GM12878 (cell line): ENCODE measurements around the gene SCAP. TPM values are rescaled to one million over a fixed set of nuclear protein-coding genes. Genes with fewer than 3 reads are reported as not detected.

Source experiments
- ATAC-seq: fragments of 200-7000 bp; cut with Tn5 transposase; 3 replicates; pipeline ENCODE4 v1.9.1; 2020; ENCODE audit warnings: mild to moderate bottlenecking, moderate library complexity
- BruUV-seq: library from RNA; stranded (reverse); fragments of 400-500 nt; replicated peaks from 2 replicates; lab custom pipeline; 2021; lab: Mats Ljungman, UMichigan
- CTCF ChIA-PET: fragments of 300-600 bp; sonication (Branson Sonifier 250); formaldehyde crosslinking; extraction: SDS; loops from one replicate; lab custom pipeline; 2021; ENCODE audit warnings: inconsistent platforms; lab: Yijun Ruan, JAX
- POLR2A ChIA-PET: fragments of 350-600 bp; formaldehyde crosslinking; extraction: SDS; loops from one replicate; lab custom pipeline; 2021; ENCODE audit warnings: inconsistent platforms; lab: Charles Lee
- RAD21 ChIA-PET: fragments of 300-600 bp; sonication (Branson Sonifier 250); formaldehyde crosslinking; loops from one replicate; lab custom pipeline; 2023; ENCODE audit warnings: antibody characterized with exemption; ENCODE audit not compliant: unreplicated experiment; lab: Charles Lee
- SMC1A ChIA-PET: fragments of 300-600 bp; sonication (Branson Sonifier 250); formaldehyde crosslinking; loops from one replicate; lab custom pipeline; 2023; ENCODE audit not compliant: unreplicated experiment, uncharacterized antibody; lab: Charles Lee
- DNase-seq: peaks from one replicate; pipeline ENCODE4 v3.0.0-alpha.2; 2011; ENCODE audit warnings: low read depth, low spot score
- FAIRE-seq: peaks from 3 replicates; lab custom pipeline; 2011; peaks lifted over from hg19 to GRCh38; lab: Jason Lieb, UNC
- H2AFZ ChIP-seq: 2 replicates; pipeline ENCODE4 v1.6.0; 2011; ENCODE audit warnings: low read depth, low read length, control low read depth; ENCODE audit not compliant: control insufficient read depth
- H3K27ac ChIP-seq: 2 replicates; pipeline ENCODE4 v1.5.1; 2011; ENCODE audit warnings: control low read depth; ENCODE audit not compliant: control insufficient read depth, insufficient read depth
- H3K27me3 ChIP-seq, 2 experiments: replicated peaks in 1 of 2; 2 replicates each; pipeline versions ENCODE4 v1.6.0 to v1.6.1; 2011; ENCODE audit warnings: low read length in 1 of 2; ENCODE audit not compliant: control insufficient read depth in 2 of 2, insufficient read depth in 2 of 2
- H3K36me3 ChIP-seq, 2 experiments: 2 replicates each; pipeline ENCODE4 v1.5.1; 2011; ENCODE audit warnings: low read length in 1 of 2; ENCODE audit not compliant: control insufficient read depth in 2 of 2, insufficient read depth in 2 of 2
- H3K4me1 ChIP-seq: 2 replicates; pipeline ENCODE4 v1.6.1; 2011; ENCODE audit warnings: mild to moderate bottlenecking, low read length, moderate library complexity, mixed read lengths; ENCODE audit not compliant: control insufficient read depth, insufficient read depth
- H3K4me2 ChIP-seq: 2 replicates; pipeline ENCODE4 v1.6.0; 2011; ENCODE audit warnings: control low read depth; ENCODE audit not compliant: control insufficient read depth, insufficient read depth
- H3K4me3 ChIP-seq: fragments of 200-600 bp; sonication (generic); 2 replicates; pipeline ENCODE4 v1.5.1; 2016
- H3K79me2 ChIP-seq: 2 replicates; pipeline ENCODE4 v1.6.0; 2011; ENCODE audit warnings: low read length; ENCODE audit not compliant: control insufficient read depth, insufficient read depth
- H3K9ac ChIP-seq: 2 replicates; pipeline ENCODE4 v1.8.0; 2011; ENCODE audit warnings: low read length, control low read depth, mixed read lengths; ENCODE audit not compliant: control insufficient read depth, insufficient read depth
- H3K9me3 ChIP-seq: replicated peaks from 3 replicates; pipeline ENCODE4 v1.5.1; 2011; ENCODE audit warnings: mild to moderate bottlenecking, low read length; ENCODE audit not compliant: control insufficient read depth, insufficient read depth
- H4K20me1 ChIP-seq: 2 replicates; pipeline ENCODE4 v1.6.0; 2011; ENCODE audit not compliant: control insufficient read depth, insufficient read depth
- BHLHE40 ChIP-seq, 2 experiments: fragments of 450-650 bp in 1 of 2; IDR thresholded peaks; 2 replicates each; pipeline ENCODE4 v1.6.1; 2011 to 2017; ENCODE audit warnings: low read depth in 2 of 2, borderline replicate concordance in 1 of 2, improper control_type of control experiment in 1 of 2, low read length in 1 of 2, mild to moderate bottlenecking in 1 of 2
- CHD4 ChIP-seq: fragments of 200-600 bp; sonication (generic); IDR thresholded peaks from 2 replicates; pipeline ENCODE4 v1.6.1; 2016; ENCODE audit warnings: mild to moderate bottlenecking
- HCFC1 ChIP-seq: fragments of 150-350 bp; IDR thresholded peaks from 2 replicates; pipeline ENCODE4 v1.6.1; 2014; ENCODE audit warnings: low read length
- HDAC6 ChIP-seq: fragments of 200-600 bp; sonication (generic); IDR thresholded peaks from one replicate; pipeline ENCODE4 v1.8.0; 2017; ENCODE audit warnings: antibody characterized with exemption; ENCODE audit not compliant: unreplicated experiment
- KLF5 ChIP-seq: fragments of 450-650 bp; IDR thresholded peaks from 2 replicates; pipeline ENCODE4 v1.6.1; 2014; ENCODE audit warnings: mild to moderate bottlenecking; ENCODE audit not compliant: partially characterized antibody
- NBN ChIP-seq: fragments of 450-650 bp; IDR thresholded peaks from 2 replicates; pipeline ENCODE4 v1.6.1; 2016
- NFIC ChIP-seq: IDR thresholded peaks from 2 replicates; pipeline ENCODE4 v1.6.1; 2012; ENCODE audit warnings: low read depth, mild to moderate bottlenecking, inconsistent platforms, low read length, moderate library complexity
- NFYA ChIP-seq: IDR thresholded peaks from 2 replicates; pipeline ENCODE4 v1.6.1; 2011; ENCODE audit warnings: low read depth, mild to moderate bottlenecking, low read length, improper control_type of control experiment, borderline replicate concordance
- POU2F2 ChIP-seq: IDR thresholded peaks from 3 replicates; pipeline ENCODE4 v1.6.1; 2011; ENCODE audit warnings: low read depth, mild to moderate bottlenecking, low read length, borderline replicate concordance
- RUNX3 ChIP-seq: IDR thresholded peaks from 2 replicates; pipeline ENCODE4 v1.6.1; 2012; ENCODE audit warnings: low read length, inconsistent platforms
- SMAD1 ChIP-seq: fragments of 450-650 bp; IDR thresholded peaks from 2 replicates; pipeline ENCODE4 v1.6.1; 2018; ENCODE audit warnings: mild to moderate bottlenecking, low read depth; ENCODE audit not compliant: partially characterized antibody
- SPI1 ChIP-seq: IDR thresholded peaks from 2 replicates; pipeline ENCODE4 v1.6.1; 2011; ENCODE audit warnings: low read depth, mild to moderate bottlenecking, low read length, moderate library complexity, borderline replicate concordance; ENCODE audit not compliant: insufficient read depth
- SRF ChIP-seq, 2 experiments: IDR thresholded peaks; 2 replicates each; pipeline ENCODE4 v1.6.1; 2011; ENCODE audit warnings: low read depth in 2 of 2, low read length in 2 of 2, mild to moderate bottlenecking in 1 of 2, moderate library complexity in 1 of 2
- TARDBP ChIP-seq: IDR thresholded peaks from 2 replicates; pipeline ENCODE4 v1.6.1; 2016; ENCODE audit warnings: borderline replicate concordance
- WGBS: methylation state at CpG from one replicate; pipeline ENCODE4 v1.1.6; 2016; ENCODE audit warnings: low lambda C conversion rate; ENCODE audit not compliant: insufficient replicate concordance, insufficient coverage; ENCODE audit errors: missing lambda C conversion rate; 5-methylcytosine and 5-hydroxymethylcytosine counted together
- in situ Hi-C: fragments of 300-500 bp; cut with MboI; formaldehyde crosslinking; loops from 9 replicates; pipeline ENCODE4 v1.14.3; 2018; ENCODE audit warnings: mixed read lengths
- intact Hi-C: fragments of 100-400 bp; cut with micrococcal nuclease; formaldehyde crosslinking; loops from one replicate; pipeline ENCODE4 v1.14.2; 2022; ENCODE audit not compliant: unreplicated experiment
- polyA plus RNA-seq, 11 experiments: library from polyadenylated mRNA; depleted of rRNA in 4 of 11; unstranded in 6 of 11; stranded (reverse) in 5 of 11; fragments of >200 nt; fragmentation: Nextera tagmentation in 4 of 11; fragmentation: Illumina TruSeq in 1 of 11; extraction: Ambion mirVana in 4 of 11; extraction: Trizol in 1 of 11; gene quantifications; 1 replicate in 1 of 11; 2 replicates in 10 of 11; pipeline versions ENCODE4 v1.2.1 to v1.2.3, GENCODE V29; 2011 to 2016; ENCODE audit warnings: inconsistent platforms in 2 of 11, missing spikeins in 2 of 11, low read depth in 1 of 11
- total RNA-seq, 4 experiments: library from RNA; depleted of rRNA in 3 of 4; stranded (reverse); fragments of >200 nt in 3 of 4; fragmentation: Illumina TruSeq in 1 of 4; extraction: Trizol in 1 of 4; gene quantifications; 2 replicates each; pipeline versions ENCODE4 v1.2.1 to v1.2.3, GENCODE V29; 2013 to 2021
- TF ChIP-seq, protein P1 (sequence below): IDR thresholded peaks from 2 replicates; pipeline ENCODE4 v1.6.1; 2012; ENCODE audit warnings: low read length, inconsistent platforms

The SCAP gene
- total and polyA plus RNA-seq, 10 of the 15 experiments (the other 5 are each of a cell fraction or from before 2014, with no cell fraction given), result 1.5 to 64.1 (median 27.9) TPM

DNA sequence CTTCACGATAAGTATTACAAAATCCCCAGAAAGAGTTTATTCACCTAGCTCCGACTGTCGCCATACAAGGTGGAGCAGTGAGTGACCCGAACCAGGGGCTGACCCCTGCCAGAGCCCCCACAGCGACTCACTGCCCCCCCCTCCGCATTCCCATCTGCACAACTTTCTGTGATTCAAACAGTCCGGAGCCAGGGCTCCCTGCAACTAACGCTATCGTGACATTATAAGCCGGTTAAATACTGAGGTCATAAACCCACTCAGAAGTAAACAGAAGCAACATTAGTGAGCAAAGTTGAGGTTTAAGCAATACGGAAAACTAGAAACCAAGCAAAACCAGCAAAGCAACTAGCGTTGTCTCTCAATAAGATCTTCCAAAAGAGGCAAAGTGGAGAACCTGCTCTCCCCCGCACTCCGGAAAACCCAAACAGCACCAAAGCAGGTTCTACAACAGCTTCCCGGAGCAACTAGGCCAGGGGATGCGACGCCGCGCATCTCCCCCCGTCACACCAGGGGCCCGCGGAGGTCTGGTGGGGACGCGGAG lies 642 bp downstream of the SCAP start:
- WGBS, result under 1% methylated on average over 24 of the region's 24 CpGs
- BruUV-seq, result no TSS peak
- H3K9ac ChIP-seq, result peak overlapping the region; percentile 70
- H3K27me3 ChIP-seq, result no peaks in the 10 kb centered on the region
- ATAC-seq (peak; percentile 4), FAIRE-seq (no peak)
- intact Hi-C loops (loop anchor here (5.0 kb wide), 1 partner anchor 37 kb away; the partner anchor contains the start of gene ELP6), in situ Hi-C loops (loop anchor here (5.0 kb wide), 1 partner anchor 53 kb away; no protein-coding TSS in a partner anchor)
- no peaks in the 10 kb centered on the region; a peak in 1 of 4 replicates for H3K36me3 ChIP-seq
- peak overlapping the region; percentile 83 for H3K4me3 ChIP-seq
- peak overlapping the region; percentile 25 for H2AFZ ChIP-seq
- peak overlapping the region; percentile 77 for H3K4me2 ChIP-seq
- SMC1A ChIA-PET, result interaction anchor here (2.9 to 4.9 kb wide), 2 partner anchors 13 to 55 kb away, joined by 15 to 46 read pairs; no protein-coding TSS in a partner anchor
- RAD21 ChIA-PET, result interaction anchor here (0.9 to 3.1 kb wide), 4 partner anchors 12 to 54 kb away, joined by 3 to 47 read pairs (median 4); no protein-coding TSS in a partner anchor
- peak overlapping the region; percentile 57 for H3K27ac ChIP-seq
- POLR2A ChIA-PET, result interaction anchor here (0.6 to 2.0 kb wide), 4 partner anchors 8 to 637 kb away, joined by 4 to 5 read pairs (median 4); no protein-coding TSS in a partner anchor
- no peak for TF ChIP-seq SRF (IDR thresholded peaks at IDR 0.05; ENCODE audit: low read depth in 2 of 2, low read length in 2 of 2)
- no peak for TF ChIP-seq HDAC6
- TF ChIP-seq, protein P1, sequence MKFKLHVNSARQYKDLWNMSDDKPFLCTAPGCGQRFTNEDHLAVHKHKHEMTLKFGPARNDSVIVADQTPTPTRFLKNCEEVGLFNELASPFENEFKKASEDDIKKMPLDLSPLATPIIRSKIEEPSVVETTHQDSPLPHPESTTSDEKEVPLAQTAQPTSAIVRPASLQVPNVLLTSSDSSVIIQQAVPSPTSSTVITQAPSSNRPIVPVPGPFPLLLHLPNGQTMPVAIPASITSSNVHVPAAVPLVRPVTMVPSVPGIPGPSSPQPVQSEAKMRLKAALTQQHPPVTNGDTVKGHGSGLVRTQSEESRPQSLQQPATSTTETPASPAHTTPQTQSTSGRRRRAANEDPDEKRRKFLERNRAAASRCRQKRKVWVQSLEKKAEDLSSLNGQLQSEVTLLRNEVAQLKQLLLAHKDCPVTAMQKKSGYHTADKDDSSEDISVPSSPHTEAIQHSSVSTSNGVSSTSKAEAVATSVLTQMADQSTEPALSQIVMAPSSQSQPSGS, result no peak
- TF ChIP-seq BHLHE40 (IDR thresholded peaks at IDR 0.05; ENCODE audit: borderline replicate concordance in 1 of 2, low read depth in 2 of 2, low read length in 1 of 2), result no peak
- TF ChIP-seq TARDBP, result no peak
- no peak for TF ChIP-seq HCFC1
- TF ChIP-seq KLF5, result no peak
- TF ChIP-seq POU2F2, result no peak
- TF ChIP-seq SPI1, result no peak
- TF ChIP-seq RUNX3, result no peak
- TF ChIP-seq NBN, result no peak
- no peak for TF ChIP-seq NFYA
- no peak for TF ChIP-seq CHD4
- TF ChIP-seq NFIC, result no peak
- TF ChIP-seq SMAD1, result no peak
- TF ChIP-seq, all 136 proteins: peak for 0
- peaks cover 44% of the 10 kb centered on the region for H3K79me2 ChIP-seq
- H3K4me1 ChIP-seq, result peaks cover 3% of the 10 kb centered on the region
- DNase-seq, result no peak
- H4K20me1 ChIP-seq, result no peaks in the 10 kb centered on the region
- CTCF ChIA-PET, result interaction anchor here (1.0 to 7.3 kb wide), 7 partner anchors 8 to 53 kb away, joined by 3 to 118 read pairs (median 7); no protein-coding TSS in a partner anchor
- H3K9me3 ChIP-seq, result no peaks in the 10 kb centered on the region; the same call in 1 of the 3 replicates
